Keratinocyte (primary cell): Measurements from ENCODE around the gene KLHL6. TPM values are rescaled to one million over a fixed set of nuclear protein-coding genes. Genes with fewer than 3 reads are reported as not detected.
A peak's percentile ranks its signal among the peaks of the same experiment; 100 is the strongest.

Experiments used
- DNase-seq: peaks from one replicate; pipeline ENCODE4 v3.0.0-alpha.2; 2011; ENCODE audit warnings: low read depth, missing footprints, low spot score
- FAIRE-seq: peaks from 2 replicates; lab custom pipeline; 2011; peaks lifted over from hg19 to GRCh38; lab: Jason Lieb, UNC
- H2AFZ ChIP-seq: 2 replicates; pipeline ENCODE4 v1.6.0; 2012; ENCODE audit warnings: low read length, control low read depth, inconsistent platforms; ENCODE audit not compliant: control insufficient read depth
- H3K27ac ChIP-seq: 2 replicates; pipeline ENCODE4 v1.5.1; 2011; ENCODE audit warnings: low read length; ENCODE audit not compliant: control insufficient read depth, insufficient read depth
- H3K27me3 ChIP-seq: 3 replicates; pipeline ENCODE4 v1.6.0; 2011; ENCODE audit warnings: low read length; ENCODE audit not compliant: control insufficient read depth, insufficient read depth; ENCODE audit errors: extremely low read depth
- H3K36me3 ChIP-seq, 2 experiments: 2 replicates in 1 of 2; 3 replicates in 1 of 2; pipeline ENCODE4 v1.5.1; 2011; ENCODE audit warnings: low read length in 2 of 2, mild to moderate bottlenecking in 1 of 2; ENCODE audit not compliant: control insufficient read depth in 2 of 2, insufficient read depth in 2 of 2; ENCODE audit errors: extremely low read depth in 1 of 2
- H3K4me1 ChIP-seq: 3 replicates; pipeline ENCODE4 v1.5.1; 2011; ENCODE audit warnings: low read length; ENCODE audit not compliant: control insufficient read depth, insufficient read depth; ENCODE audit errors: extremely low read depth
- H3K4me2 ChIP-seq: 3 replicates; pipeline ENCODE4 v1.6.0; 2011; ENCODE audit warnings: low read depth, low read length; ENCODE audit not compliant: control insufficient read depth, insufficient read depth; ENCODE audit errors: extremely low read depth
- H3K4me3 ChIP-seq, 3 experiments: fragments of 200-600 bp in 1 of 3; sonication (generic) in 1 of 3; 2 replicates in 2 of 3; 3 replicates in 1 of 3; pipeline ENCODE4 v1.5.1; 2011 to 2016; ENCODE audit warnings: low read length in 3 of 3, mild to moderate bottlenecking in 3 of 3, control low read depth in 2 of 3, inconsistent platforms in 1 of 3, low read depth in 1 of 3, mixed read lengths in 1 of 3, mixed run types in 1 of 3, moderate library complexity in 1 of 3; ENCODE audit not compliant: control insufficient read depth in 2 of 3, insufficient read depth in 2 of 3; ENCODE audit errors: extremely low read depth in 1 of 3
- H3K79me2 ChIP-seq: 2 replicates; pipeline ENCODE4 v1.6.0; 2012; ENCODE audit warnings: low read length; ENCODE audit not compliant: control insufficient read depth, insufficient read depth
- H3K9ac ChIP-seq: 3 replicates; pipeline ENCODE4 v1.6.0; 2011; ENCODE audit warnings: low read length; ENCODE audit not compliant: control insufficient read depth, insufficient read depth; ENCODE audit errors: extremely low read depth
- H3K9me1 ChIP-seq: 3 replicates; pipeline ENCODE4 v1.6.0; 2011; ENCODE audit warnings: low read length; ENCODE audit not compliant: control insufficient read depth, insufficient read depth; ENCODE audit errors: extremely low read depth
- H3K9me3 ChIP-seq: 2 replicates; pipeline ENCODE4 v1.5.1; 2012; ENCODE audit warnings: low read depth, low read length; ENCODE audit not compliant: control insufficient read depth
- H4K20me1 ChIP-seq: 3 replicates; pipeline ENCODE4 v1.6.0; 2011; ENCODE audit warnings: low read length; ENCODE audit not compliant: control insufficient read depth, insufficient read depth; ENCODE audit errors: extremely low read depth
- CTCF ChIP-seq, 3 experiments: IDR thresholded peaks in 1 of 3; conservative IDR thresholded peaks in 1 of 3; optimal IDR thresholded peaks in 1 of 3; 2 replicates in 2 of 3; 3 replicates in 1 of 3; pipeline versions ENCODE3 to v1.5.1; 2011; ENCODE audit warnings: low read length in 3 of 3, mild to moderate bottlenecking in 3 of 3, moderate library complexity in 2 of 3, control low read depth in 1 of 3, inconsistent platforms in 1 of 3; ENCODE audit not compliant: insufficient read depth in 2 of 3; ENCODE audit errors: extremely low read depth in 1 of 3
- EZH2 ChIP-seq: IDR thresholded peaks from one replicate; pipeline ENCODE4 v1.6.1; 2012; ENCODE audit warnings: inconsistent platforms, mild to moderate bottlenecking, low read length, moderate library complexity
- dilution Hi-C: fragments of 300-500 bp; cut with MboI; formaldehyde crosslinking; loops from one replicate; pipeline ENCODE4 v1.7.0; 2020; ENCODE audit warnings: low sequenced_read_pairs; ENCODE audit not compliant: extremely low pct_ligation_motif_present
- polyA plus RNA-seq, 5 experiments: library from polyadenylated mRNA; depleted of rRNA in 3 of 5; stranded (reverse) in 3 of 5; stranded (forward) in 1 of 5; unstranded in 1 of 5; fragments of >200 nt; gene quantifications; 1 replicate in 1 of 5; 2 replicates in 3 of 5; 3 replicates in 1 of 5; pipeline versions ENCODE4 v1.2.1 to v1.2.3, GENCODE V29; 2011 to 2012; ENCODE audit warnings: missing spikeins in 2 of 5, low read depth in 1 of 5, low replicate concordance in 1 of 5

KLHL6 gene
- polyA plus RNA-seq, 1 donor (not counting 4 experiments of a cell fraction or from before 2014, with no cell fraction given), result 0.10 TPM

GRCh38 chr3:183537295-183537730 lies 18.2 kb downstream of the KLHL6 start:
- Histone ChIP-seq H3K9ac (no peak overlapping the region), H3K4me2 (no peak overlapping the region), H3K9me3 (no peaks in the 10 kb centered on the region), H2AFZ (no peak overlapping the region), H3K79me2 (no peaks in the 10 kb centered on the region), H3K36me3 (no peaks in the 10 kb centered on the region), H4K20me1 (no peaks in the 10 kb centered on the region), H3K4me1 (peaks cover 13% of the 10 kb centered on the region), H3K9me1 (no peaks in the 10 kb centered on the region), H3K27me3 (peaks cover 5% of the 10 kb centered on the region), H3K27ac (no peak overlapping the region), H3K4me3 (no peak overlapping the region)
- FAIRE-seq (no peak), DNase-seq (peak; percentile 17)
- dilution Hi-C loops, result no loop called here
- TF ChIP-seq CTCF (optimal IDR thresholded peaks at IDR 0.05 in 1 of 3, IDR thresholded peaks at IDR 0.05 in 1 of 3, conservative IDR thresholded peaks at IDR 0.05 in 1 of 3; ENCODE audit: extremely low read depth in 1 of 3, insufficient read depth in 2 of 3, low read length in 3 of 3), result no peak
- TF ChIP-seq EZH2, result no peak

- no peaks in the 10 kb centered on the region for H3K9me3 ChIP-seq
- no peak overlapping the region for H3K9ac ChIP-seq
- H3K4me2 ChIP-seq, result no peak overlapping the region
- dilution Hi-C loops, result no loop called here
- TF ChIP-seq CTCF (optimal IDR thresholded peaks at IDR 0.05 in 1 of 3, IDR thresholded peaks at IDR 0.05 in 1 of 3, conservative IDR thresholded peaks at IDR 0.05 in 1 of 3; ENCODE audit: extremely low read depth in 1 of 3, insufficient read depth in 2 of 3, low read length in 3 of 3), result no peak
- TF ChIP-seq EZH2, result no peak
- no peak overlapping the region for H2AFZ ChIP-seq
- H4K20me1 ChIP-seq, result no peaks in the 10 kb centered on the region
- H3K27me3 ChIP-seq, result peaks cover 8% of the 10 kb centered on the region
- FAIRE-seq (no peak), DNase-seq (no peak)
- no peak overlapping the region for H3K4me3 ChIP-seq
- no peaks in the 10 kb centered on the region for H3K9me1 ChIP-seq
- no peaks in the 10 kb centered on the region for H3K79me2 ChIP-seq
- peaks cover 13% of the 10 kb centered on the region for H3K4me1 ChIP-seq
- no peak overlapping the region for H3K27ac ChIP-seq
- H3K36me3 ChIP-seq, result no peaks in the 10 kb centered on the region
These were observed 19.1 kb downstream of the KLHL6 start for GRCh38 chr3:183536238-183536880.
